SK-N-SH (cell line): ENCODE data around the gene PCF11. TPM values are rescaled to one million over a fixed set of nuclear protein-coding genes. Genes with fewer than 3 reads are reported as not detected.

Experiments
- CTCF ChIA-PET: fragments of 300-600, 350-600 bp; formaldehyde crosslinking; extraction: SDS; loops from one replicate; lab custom pipeline; 2021; lab: Yijun Ruan, JAX
- POLR2A ChIA-PET: fragments of 350-600 bp; sonication (Branson Sonifier 250); formaldehyde crosslinking; extraction: SDS; loops from one replicate; lab custom pipeline; 2020; ENCODE audit warnings: antibody characterized with exemption, inconsistent platforms; lab: Yijun Ruan, JAX
- DNase-seq: peaks from one replicate; pipeline ENCODE4 v3.0.0; 2012
- H2AFZ ChIP-seq: fragments of 200-600 bp; sonication (generic); 2 replicates; pipeline ENCODE4 v1.8.1; 2016; ENCODE audit warnings: antibody characterized with exemption, mild to moderate bottlenecking, low read depth
- H3F3A ChIP-seq: fragments of 200-600 bp; sonication (generic); replicated peaks from 2 replicates; pipeline ENCODE3; 2016; ENCODE audit warnings: antibody characterized with exemption, mild to moderate bottlenecking; ENCODE audit not compliant: insufficient read depth
- H3K27ac ChIP-seq, 2 experiments: fragments of 200-500 bp in 1 of 2; fragments of 200-600 bp in 1 of 2; sonication (Bioruptor generic) in 1 of 2; sonication (generic), shearing (Covaris generic) in 1 of 2; 2 replicates each; pipeline versions ENCODE4 v1.5.1 to v1.6.1; 2014 to 2016; ENCODE audit warnings: low read depth in 2 of 2, inconsistent platforms in 1 of 2, low read length in 1 of 2, mild to moderate bottlenecking in 1 of 2, mixed read lengths in 1 of 2
- H3K27me3 ChIP-seq: fragments of 200-600 bp; sonication (generic), shearing (Covaris generic); 2 replicates; pipeline ENCODE4 v1.6.1; 2016; ENCODE audit warnings: mixed run types; ENCODE audit not compliant: insufficient read depth
- H3K36me3 ChIP-seq, 2 experiments: fragments of 200-500 bp in 1 of 2; fragments of 200-600 bp in 1 of 2; sonication (Bioruptor generic) in 1 of 2; sonication (generic) in 1 of 2; replicated peaks in 1 of 2; 2 replicates each; pipeline versions ENCODE3 to v1.5.1; 2014 to 2016; ENCODE audit warnings: low read length in 1 of 2, mild to moderate bottlenecking in 1 of 2; ENCODE audit not compliant: insufficient read depth in 2 of 2, control insufficient read depth in 1 of 2
- H3K4me1 ChIP-seq, 2 experiments: fragments of 200-500 bp in 1 of 2; fragments of 200-600 bp in 1 of 2; sonication (Bioruptor generic) in 1 of 2; sonication (generic), shearing (Covaris generic) in 1 of 2; 2 replicates each; pipeline versions ENCODE4 v1.5.1 to v1.6.1; 2014 to 2016; ENCODE audit warnings: low read depth in 1 of 2, low read length in 1 of 2, mixed run types in 1 of 2; ENCODE audit not compliant: insufficient read depth in 2 of 2, control insufficient read depth in 1 of 2
- H3K4me2 ChIP-seq: fragments of 200-600 bp; sonication (generic), shearing (Covaris generic); 2 replicates; pipeline ENCODE4 v1.6.1; 2017; ENCODE audit warnings: mixed run types
- H3K4me3 ChIP-seq, 2 experiments: fragments of 200-500 bp in 1 of 2; fragments of 200-600 bp in 1 of 2; sonication (Bioruptor generic) in 1 of 2; sonication (generic), shearing (Covaris generic) in 1 of 2; 2 replicates each; pipeline versions ENCODE4 v1.5.1 to v1.8.1; 2014 to 2016; ENCODE audit warnings: low read depth in 2 of 2, inconsistent platforms in 1 of 2, low read length in 1 of 2, mild to moderate bottlenecking in 1 of 2, mixed read lengths in 1 of 2, moderate library complexity in 1 of 2
- H3K79me2 ChIP-seq: fragments of 200-600 bp; sonication (generic); 2 replicates; pipeline ENCODE4 v1.8.1; 2017; ENCODE audit warnings: mild to moderate bottlenecking; ENCODE audit not compliant: insufficient read depth
- H3K9ac ChIP-seq: fragments of 200-600 bp; sonication (generic); 2 replicates; pipeline ENCODE4 v1.6.1; 2017; ENCODE audit warnings: mixed run types
- H3K9me2 ChIP-seq: fragments of 200-600 bp; sonication (generic); 2 replicates; pipeline ENCODE4 v1.6.1; 2017; ENCODE audit warnings: mixed run types
- H3K9me3 ChIP-seq: fragments of 200-600 bp; sonication (generic); 2 replicates; pipeline ENCODE4 v1.6.1; 2017; ENCODE audit warnings: mixed run types, mild to moderate bottlenecking, moderate library complexity
- H4K20me1 ChIP-seq: fragments of 200-600 bp; sonication (generic); 2 replicates; pipeline ENCODE4 v1.6.1; 2017; ENCODE audit warnings: mild to moderate bottlenecking, mixed run types; ENCODE audit not compliant: insufficient read depth
- CHD2 ChIP-seq: fragments of 150-350 bp; IDR thresholded peaks from 2 replicates; pipeline ENCODE4 v1.6.1; 2018; ENCODE audit warnings: low read length; ENCODE audit not compliant: partially characterized antibody
- ELF1 ChIP-seq: IDR thresholded peaks from 2 replicates; pipeline ENCODE4 v1.4.0; 2012
- FOXM1 ChIP-seq: IDR thresholded peaks from 2 replicates; pipeline ENCODE4 v1.4.0; 2012; ENCODE audit warnings: low read depth, mild to moderate bottlenecking
- GATA2 ChIP-seq: sonication (generic); formaldehyde crosslinking; IDR thresholded peaks from 2 replicates; pipeline ENCODE4 v1.5.0; 2020; ENCODE audit warnings: mild to moderate bottlenecking, missing genetic modification reagents
- MXI1 ChIP-seq: IDR thresholded peaks from 2 replicates; pipeline ENCODE4 v1.6.1; 2012; ENCODE audit warnings: mild to moderate bottlenecking, low read depth, low read length, improper control_type of control experiment
- RCOR1 ChIP-seq: fragments of 150-350 bp; IDR thresholded peaks from 2 replicates; pipeline ENCODE4 v1.6.1; 2017; ENCODE audit warnings: antibody characterized with exemption, low read length
- SIN3A ChIP-seq: IDR thresholded peaks from 2 replicates; pipeline ENCODE4 v1.6.1; 2012; ENCODE audit warnings: low read depth, mild to moderate bottlenecking, low read length, moderate library complexity, borderline replicate concordance
- SMC3 ChIP-seq: IDR thresholded peaks from 2 replicates; pipeline ENCODE4 v1.6.1; 2012; ENCODE audit warnings: low read depth, low read length, improper control_type of control experiment
- TAF1 ChIP-seq: IDR thresholded peaks from 2 replicates; pipeline ENCODE4 v1.6.1; 2012; ENCODE audit warnings: low read depth, mild to moderate bottlenecking, low read length, moderate library complexity, borderline replicate concordance
- TCF12 ChIP-seq: IDR thresholded peaks from 2 replicates; pipeline ENCODE4 v1.4.0; 2012
- YY1 ChIP-seq: IDR thresholded peaks from 2 replicates; pipeline ENCODE4 v1.4.0; 2012; ENCODE audit warnings: low read depth, mild to moderate bottlenecking
- WGBS: methylation state at CpG from one replicate; pipeline ENCODE4 v1.1.6; 2017; ENCODE audit warnings: low lambda C conversion rate; 5-methylcytosine and 5-hydroxymethylcytosine counted together
- polyA plus RNA-seq, 3 experiments: library from polyadenylated mRNA; depleted of rRNA; stranded (reverse); fragments of >200 nt; gene quantifications; 2 replicates each; pipeline ENCODE4 v1.2.3, GENCODE V29; 2012
- TF ChIP-seq, protein P1 (sequence below): IDR thresholded peaks from 2 replicates; pipeline ENCODE4 v1.4.0; 2012; ENCODE audit warnings: low read depth

Gene PCF11
- polyA plus RNA-seq, 1 of the 3 experiments (the other 2 are of a cell fraction): 22.4 TPM

DNA sequence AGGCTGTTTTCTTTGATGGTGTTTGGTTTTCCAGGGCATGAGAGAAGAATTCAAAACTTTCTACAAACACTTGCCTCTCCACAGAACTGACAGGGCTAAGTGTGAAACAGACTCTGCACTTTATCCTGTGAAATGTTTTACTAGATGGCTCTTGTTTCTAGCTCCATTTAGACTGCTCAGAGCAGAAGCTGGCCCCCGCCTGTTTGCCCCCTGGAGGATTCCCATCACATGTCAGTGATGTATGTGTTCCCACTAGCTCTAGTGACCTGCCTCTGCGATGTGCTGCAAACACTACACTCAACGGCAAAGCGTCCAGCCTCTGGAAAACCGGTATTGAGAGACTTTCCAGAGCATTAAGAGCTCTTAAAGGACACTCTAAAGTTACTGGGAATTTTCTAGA is 41.4 kb upstream of the PCF11 start:
- no peaks in the 10 kb centered on the region for H3K27me3 ChIP-seq
- no peak overlapping the region for H3K4me3 ChIP-seq
- no peak for DNase-seq
- TF ChIP-seq CHD2: no peak
- H3K9me3 ChIP-seq: no peaks in the 10 kb centered on the region
- no peaks in the 10 kb centered on the region for H3K36me3 ChIP-seq
- no peaks in the 10 kb centered on the region for H3K79me2 ChIP-seq
- POLR2A ChIA-PET: no interaction called here
- H3K9ac ChIP-seq: no peak overlapping the region
- WGBS: 93% methylated on average over 5 of the region's 5 CpGs
- H3K4me1 ChIP-seq: no peaks in the 10 kb centered on the region
- H4K20me1 ChIP-seq: no peaks in the 10 kb centered on the region
- H3K4me2 ChIP-seq: no peak overlapping the region
- H3F3A ChIP-seq: no peaks in the 10 kb centered on the region
- CTCF ChIA-PET: interaction anchor here (1.5 kb wide), 1 partner anchor 40 kb away, joined by 4 read pairs; no protein-coding TSS in a partner anchor
- no peak overlapping the region for H3K27ac ChIP-seq
- no peak overlapping the region; the same call in 1 of the 2 replicates for H2AFZ ChIP-seq
- no peaks in the 10 kb centered on the region for H3K9me2 ChIP-seq

DNA sequence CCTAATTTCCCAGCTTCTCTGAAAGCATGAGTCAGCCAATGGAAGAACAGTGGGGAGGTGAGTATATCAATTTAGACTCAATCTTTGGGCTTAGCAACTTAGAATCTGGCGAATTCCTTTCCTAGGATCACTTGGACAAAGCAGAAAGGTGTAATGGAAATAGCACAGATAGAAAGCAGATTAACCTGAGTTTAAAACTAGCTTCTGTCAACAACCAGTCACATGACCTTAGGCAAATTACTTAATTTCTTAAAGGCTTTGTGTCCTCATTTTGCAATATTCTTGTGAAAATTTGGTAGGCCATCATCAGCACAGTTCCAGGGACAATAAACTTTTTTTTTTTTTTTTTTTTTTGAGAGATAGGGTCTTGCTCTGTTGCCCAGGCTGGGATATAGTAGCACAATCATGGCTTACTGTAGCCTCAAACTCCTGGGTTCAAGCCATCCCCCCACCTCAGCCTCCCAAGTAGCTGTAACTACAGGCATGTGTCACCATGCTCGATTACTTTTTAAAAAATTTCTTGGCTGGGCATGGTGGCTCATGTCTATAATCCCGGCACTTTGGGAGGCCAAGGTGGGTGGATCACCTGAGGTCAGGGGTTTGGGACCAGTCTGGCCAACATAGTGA is 40.8 kb upstream of the PCF11 start:
- no peaks in the 10 kb centered on the region for H3F3A ChIP-seq
- no peaks in the 10 kb centered on the region for H3K9me3 ChIP-seq
- H3K27me3 ChIP-seq: no peaks in the 10 kb centered on the region
- H3K4me2 ChIP-seq: no peak overlapping the region
- 93% methylated on average over 2 of the region's 3 CpGs for WGBS
- TF ChIP-seq CHD2: no peak
- no peak for TF ChIP-seq ELF1
- TF ChIP-seq FOXM1: no peak
- no peak for TF ChIP-seq MXI1
- no peak for TF ChIP-seq TAF1
- no peak for TF ChIP-seq SIN3A
- TF ChIP-seq, protein P1, sequence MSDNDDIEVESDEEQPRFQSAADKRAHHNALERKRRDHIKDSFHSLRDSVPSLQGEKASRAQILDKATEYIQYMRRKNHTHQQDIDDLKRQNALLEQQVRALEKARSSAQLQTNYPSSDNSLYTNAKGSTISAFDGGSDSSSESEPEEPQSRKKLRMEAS: no peak
- TF ChIP-seq GATA2 (CRISPR knock-in tag): no peak
- TF ChIP-seq YY1: no peak
- no peaks in the 10 kb centered on the region for H3K79me2 ChIP-seq
- no peak overlapping the region for H3K4me3 ChIP-seq
- H3K36me3 ChIP-seq: no peaks in the 10 kb centered on the region
- DNase-seq: no peak
- ChIA-PET CTCF (interaction anchor here (1.5 kb wide), 1 partner anchor 40 kb away, joined by 4 read pairs; no protein-coding TSS in a partner anchor), POLR2A (no interaction called here)
- no peak overlapping the region for H3K9ac ChIP-seq
- no peak overlapping the region for H3K27ac ChIP-seq
- H3K9me2 ChIP-seq: no peaks in the 10 kb centered on the region
- H4K20me1 ChIP-seq: no peaks in the 10 kb centered on the region
- no peaks in the 10 kb centered on the region for H3K4me1 ChIP-seq
- H2AFZ ChIP-seq: no peak overlapping the region; the same call in 1 of the 2 replicates

DNA sequence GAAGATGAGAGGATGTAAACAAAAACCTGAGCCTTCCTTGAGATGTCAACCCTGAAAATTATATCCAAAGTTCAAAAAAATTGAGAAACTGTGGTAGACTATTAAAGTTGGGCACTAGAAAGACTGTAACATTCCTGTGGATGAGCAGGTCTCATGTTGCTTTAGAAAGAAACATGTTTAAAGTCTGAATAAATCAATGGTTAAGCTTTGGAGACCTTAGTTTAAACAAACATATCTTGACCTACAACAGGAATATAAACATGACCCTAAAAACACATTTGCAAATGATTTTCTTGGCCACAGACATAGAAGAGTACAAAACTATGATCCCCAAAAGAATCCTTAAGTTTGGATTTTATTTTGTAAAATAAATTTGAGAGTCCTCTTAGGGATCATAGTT is 38.1 kb upstream of the PCF11 start:
- H3K9me2 ChIP-seq: no peaks in the 10 kb centered on the region
- H3K27ac ChIP-seq: no peak overlapping the region
- no peaks in the 10 kb centered on the region for H3F3A ChIP-seq
- TF ChIP-seq MXI1: no peak
- TF ChIP-seq, protein P1: no peak
- TF ChIP-seq ELF1: no peak
- TF ChIP-seq TCF12: no peak
- no peak for TF ChIP-seq RCOR1
- TF ChIP-seq SMC3: no peak
- TF ChIP-seq, all 33 proteins: peak for 0
- ChIA-PET POLR2A (no interaction called here), CTCF (no interaction called here)
- Histone ChIP-seq H4K20me1 (no peaks in the 10 kb centered on the region), H3K9ac (no peak overlapping the region), H3K36me3 (no peaks in the 10 kb centered on the region), H3K4me2 (no peak overlapping the region), H3K79me2 (no peaks in the 10 kb centered on the region), H3K4me1 (no peaks in the 10 kb centered on the region), H2AFZ (no peak overlapping the region), H3K9me3 (no peaks in the 10 kb centered on the region), H3K4me3 (no peak overlapping the region), H3K27me3 (no peaks in the 10 kb centered on the region)
- DNase-seq: no peak
